SK-N-SH treated with all-trans-retinoic acid at 6 μM for 48 hours (cell line): ENCODE data around the gene PPP1R13B.

Source experiments
- ARNTL ChIP-seq: fragments of 450-650 bp; formaldehyde crosslinking; IDR thresholded peaks from 2 replicates; pipeline ENCODE4 v1.5.0; 2020; ENCODE audit warnings: low read depth, mild to moderate bottlenecking, moderate library complexity, borderline replicate concordance
- BACH2 ChIP-seq: fragments of 250-450 bp; sonication (Bioruptor Pico); IDR thresholded peaks from 2 replicates; pipeline ENCODE4 v1.9.0; 2021; ENCODE audit warnings: mild to moderate bottlenecking, borderline replicate concordance
- GLIS3 ChIP-seq: fragments of 250-450 bp; sonication (Bioruptor Pico); IDR thresholded peaks from 2 replicates; pipeline ENCODE4 v1.5.0; 2020; ENCODE audit warnings: mild to moderate bottlenecking, moderate library complexity
- ISL1 ChIP-seq: fragments of 250-450 bp; sonication (Bioruptor Pico); IDR thresholded peaks from 2 replicates; pipeline ENCODE4 v2.1.2; 2022; ENCODE audit warnings: mild to moderate bottlenecking, moderate library complexity
- OSR1 ChIP-seq: fragments of 250-450 bp; sonication (Bioruptor Pico); IDR thresholded peaks from 2 replicates; pipeline ENCODE4 v1.8.0; 2022; ENCODE audit warnings: moderate library complexity, mild to moderate bottlenecking, inconsistent platforms
- PPARA ChIP-seq: fragments of 250-450 bp; sonication (Bioruptor Pico); IDR thresholded peaks from 2 replicates; pipeline ENCODE4 v1.5.0; 2020; ENCODE audit warnings: mild to moderate bottlenecking, borderline replicate concordance
- RARB ChIP-seq: fragments of 250-450 bp; sonication (Bioruptor Pico); IDR thresholded peaks from 2 replicates; pipeline ENCODE4 v1.8.0; 2021; ENCODE audit warnings: mild to moderate bottlenecking, moderate library complexity
- SNAI2 ChIP-seq: fragments of 250-450 bp; sonication (Bioruptor Pico); IDR thresholded peaks from 2 replicates; pipeline ENCODE4 v1.5.0; 2020; ENCODE audit warnings: mild to moderate bottlenecking, moderate library complexity
- ZC3H10 ChIP-seq: fragments of 250-450 bp; sonication (Bioruptor Pico); IDR thresholded peaks from 2 replicates; pipeline ENCODE4 v1.5.1; 2021; ENCODE audit warnings: mild to moderate bottlenecking, moderate library complexity
- ZFP3 ChIP-seq: fragments of 250-450 bp; sonication (Bioruptor Pico); IDR thresholded peaks from 2 replicates; pipeline ENCODE4 v1.5.0; 2020; ENCODE audit warnings: mild to moderate bottlenecking, moderate library complexity
- ZNF70 ChIP-seq: fragments of 450-650 bp; formaldehyde crosslinking; IDR thresholded peaks from 2 replicates; pipeline ENCODE4 v1.5.0; 2020; ENCODE audit warnings: mild to moderate bottlenecking, moderate library complexity
- ZNF8 ChIP-seq: fragments of 450-650 bp; formaldehyde crosslinking; IDR thresholded peaks from 2 replicates; pipeline ENCODE4 v1.5.0; 2020; ENCODE audit warnings: mild to moderate bottlenecking, moderate library complexity
- TF ChIP-seq, protein P1 (sequence below): fragments of 250-450 bp; sonication (Bioruptor Pico); IDR thresholded peaks from 2 replicates; pipeline ENCODE4 v1.8.0; 2021; ENCODE audit warnings: low read depth, mild to moderate bottlenecking, moderate library complexity, borderline replicate concordance
- TF ChIP-seq, protein P2 (sequence below): fragments of 250-450 bp; sonication (Bioruptor Pico); IDR thresholded peaks from 2 replicates; pipeline ENCODE4 v1.8.0; 2020; ENCODE audit warnings: mild to moderate bottlenecking, moderate library complexity, borderline replicate concordance

DNA sequence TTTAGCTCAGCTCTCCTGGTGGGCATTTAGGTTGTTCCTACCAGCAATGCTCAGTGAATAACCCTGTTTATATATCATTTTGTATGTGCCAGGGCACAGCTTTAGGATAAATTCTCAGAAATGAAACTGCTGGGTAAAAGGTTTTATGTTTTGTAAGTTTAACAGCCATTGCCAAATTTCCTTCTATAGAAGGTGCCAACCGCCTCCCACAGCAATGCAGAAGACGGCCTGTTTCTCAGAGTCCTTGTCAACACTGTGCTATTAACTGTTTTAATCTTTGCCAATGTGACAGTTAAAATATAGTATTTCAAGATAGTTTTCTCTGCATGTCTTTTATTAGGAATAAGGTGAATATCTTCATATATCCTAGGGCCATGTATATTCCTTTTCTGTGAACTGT is 65.0 kb downstream of the PPP1R13B start:
- TF ChIP-seq OSR1 (CRISPR knock-in tag) (no peak), PPARA (CRISPR knock-in tag) (no peak), ISL1 (CRISPR knock-in tag) (no peak), ZNF70 (CRISPR knock-in tag) (no peak), ARNTL (no peak), SNAI2 (CRISPR knock-in tag) (no peak), ZFP3 (no peak), GLIS3 (no peak), BACH2 (CRISPR knock-in tag) (no peak), ZNF8 (no peak), ZC3H10 (CRISPR knock-in tag) (no peak), RARB (no peak)
- TF ChIP-seq, protein P1, sequence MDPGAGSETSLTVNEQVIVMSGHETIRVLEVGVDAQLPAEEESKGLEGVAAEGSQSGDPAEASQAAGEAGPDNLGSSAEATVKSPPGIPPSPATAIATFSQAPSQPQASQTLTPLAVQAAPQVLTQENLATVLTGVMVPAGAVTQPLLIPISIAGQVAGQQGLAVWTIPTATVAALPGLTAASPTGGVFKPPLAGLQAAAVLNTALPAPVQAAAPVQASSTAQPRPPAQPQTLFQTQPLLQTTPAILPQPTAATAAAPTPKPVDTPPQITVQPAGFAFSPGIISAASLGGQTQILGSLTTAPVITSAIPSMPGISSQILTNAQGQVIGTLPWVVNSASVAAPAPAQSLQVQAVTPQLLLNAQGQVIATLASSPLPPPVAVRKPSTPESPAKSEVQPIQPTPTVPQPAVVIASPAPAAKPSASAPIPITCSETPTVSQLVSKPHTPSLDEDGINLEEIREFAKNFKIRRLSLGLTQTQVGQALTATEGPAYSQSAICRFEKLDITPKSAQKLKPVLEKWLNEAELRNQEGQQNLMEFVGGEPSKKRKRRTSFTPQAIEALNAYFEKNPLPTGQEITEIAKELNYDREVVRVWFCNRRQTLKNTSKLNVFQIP (CRISPR knock-in tag) = no peak
- TF ChIP-seq, protein P2, sequence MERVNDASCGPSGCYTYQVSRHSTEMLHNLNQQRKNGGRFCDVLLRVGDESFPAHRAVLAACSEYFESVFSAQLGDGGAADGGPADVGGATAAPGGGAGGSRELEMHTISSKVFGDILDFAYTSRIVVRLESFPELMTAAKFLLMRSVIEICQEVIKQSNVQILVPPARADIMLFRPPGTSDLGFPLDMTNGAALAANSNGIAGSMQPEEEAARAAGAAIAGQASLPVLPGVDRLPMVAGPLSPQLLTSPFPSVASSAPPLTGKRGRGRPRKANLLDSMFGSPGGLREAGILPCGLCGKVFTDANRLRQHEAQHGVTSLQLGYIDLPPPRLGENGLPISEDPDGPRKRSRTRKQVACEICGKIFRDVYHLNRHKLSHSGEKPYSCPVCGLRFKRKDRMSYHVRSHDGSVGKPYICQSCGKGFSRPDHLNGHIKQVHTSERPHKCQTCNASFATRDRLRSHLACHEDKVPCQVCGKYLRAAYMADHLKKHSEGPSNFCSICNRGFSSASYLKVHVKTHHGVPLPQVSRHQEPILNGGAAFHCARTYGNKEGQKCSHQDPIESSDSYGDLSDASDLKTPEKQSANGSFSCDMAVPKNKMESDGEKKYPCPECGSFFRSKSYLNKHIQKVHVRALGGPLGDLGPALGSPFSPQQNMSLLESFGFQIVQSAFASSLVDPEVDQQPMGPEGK (CRISPR knock-in tag) = no peak
